Stimulated activated CD4-positive, alpha-beta T cell treated with anti-CD3 and anti-CD28 coated beads, Interleukin-1b, Interleukin-23, amount 100 ng/mL, for 24 hours (primary cell): ENCODE results near the gene TBX5.
"Not testable (repeated sequence)": the region's sequence is repeated elsewhere in the genome, so short reads cannot be mapped to it uniquely, and the experiment has no call there.

Source experiments
- DNase-seq, 4 experiments: peaks; one replicate each; pipeline ENCODE4 v3.0.0-alpha.2; 2020; ENCODE audit warnings: low read depth in 4 of 4, low spot score in 1 of 4

Gene TBX5

GRCh38 chr12:114384739-114385138, 21.2 kb downstream of the TBX5 start:
- no peak for DNase-seq

GRCh38 chr12:114381177-114381576, 24.8 kb downstream of the TBX5 start:
- DNase-seq = no peak

GRCh38 chr12:114371733-114372132, 34.2 kb downstream of the TBX5 start:
- DNase-seq = no peak

- DNase-seq = no peak
Observed at GRCh38 chr12:114371250-114371649, 34.7 kb downstream of the TBX5 start.

GRCh38 chr12:114368685-114369452, 37.1 kb downstream of the TBX5 start:
- no peak for DNase-seq

GRCh38 chr12:114361992-114362391, 44.0 kb downstream of the TBX5 start:
- DNase-seq = no peak

- no peak for DNase-seq
Observed at GRCh38 chr12:114361545-114361944, 44.4 kb downstream of the TBX5 start.

GRCh38 chr12:114360485-114360884, 45.5 kb downstream of the TBX5 start:
- DNase-seq = no peak

GRCh38 chr12:114355389-114356088, 50.4 kb downstream of the TBX5 start:
- DNase-seq = no peak

- DNase-seq = not testable (repeated sequence)
Observed at GRCh38 chr12:114349239-114349638, 56.7 kb downstream of the TBX5 start.

GRCh38 chr12:114347861-114348260, 58.1 kb downstream of the TBX5 start:
- no peak for DNase-seq

GRCh38 chr12:114344831-114345230, 61.1 kb downstream of the TBX5 start:
- no peak for DNase-seq

GRCh38 chr12:114344303-114344663, 61.7 kb downstream of the TBX5 start:
- DNase-seq = no peak

GRCh38 chr12:114343585-114344302, 62.2 kb downstream of the TBX5 start:
- no peak for DNase-seq

- no peak for DNase-seq
Observed at GRCh38 chr12:114342656-114343055, 63.3 kb downstream of the TBX5 start.

- DNase-seq = no peak
Observed at GRCh38 chr12:114341635-114342034, 64.3 kb downstream of the TBX5 start.

- no peak for DNase-seq
Observed at GRCh38 chr12:114340231-114340630, 65.7 kb downstream of the TBX5 start.

GRCh38 chr12:114339626-114340025, 66.3 kb downstream of the TBX5 start:
- DNase-seq = no peak

- no peak for DNase-seq
Observed at GRCh38 chr12:114335607-114336006, 70.3 kb downstream of the TBX5 start.

- DNase-seq = no peak
Observed at GRCh38 chr12:114334395-114334794, 71.5 kb downstream of the TBX5 start.

GRCh38 chr12:114328292-114328691, 77.7 kb downstream of the TBX5 start:
- DNase-seq = no peak

- no peak for DNase-seq
Observed at GRCh38 chr12:114327765-114328164, 78.2 kb downstream of the TBX5 start.
